ENCODE measurements around the gene NOPCHAP1. TPM values are rescaled to one million over a fixed set of nuclear protein-coding genes. Genes with fewer than 3 reads are reported as not detected.
"Not testable (repeated sequence)": the region's sequence is repeated elsewhere in the genome, so short reads cannot be mapped to it uniquely, and the experiment has no call there.

NOPCHAP1 gene
- total RNA-seq, 1 donor from 2014 or later, result 31.9 TPM

- no peak for DNase-seq (ENCODE audit: low spot score in 2 of 2)
- no peaks in the 10 kb centered on the region for H3K27me3 ChIP-seq
- H3K27ac ChIP-seq, result no peak overlapping the region
- H3K4me3 ChIP-seq, result no peak overlapping the region
- no peaks in the 10 kb centered on the region for H3K36me3 ChIP-seq
- peaks cover 0 to 1% of the 10 kb centered on the region in 2 donors for H3K4me1 ChIP-seq
- intact Hi-C loops (cut with DNase I), result no loop called here
- no peak for TF ChIP-seq CTCF (IDR thresholded peaks at IDR 0.05)
- no peaks in the 10 kb centered on the region for H3K9me3 ChIP-seq
Observed at GRCh38 chr12:104976703-104977102, 9.4 kb upstream of the NOPCHAP1 start.

GRCh38 chr12:104977688-104978087, 8.4 kb upstream of the NOPCHAP1 start:
- DNase-seq (ENCODE audit: low spot score in 2 of 2), result not testable (repeated sequence)

GRCh38 chr12:104985206-104985605, 910 bp upstream of the NOPCHAP1 start:
- intact Hi-C loops (cut with DNase I), result loop anchor here (5.0 kb wide), 1 partner anchor 67 kb away; no protein-coding TSS in a partner anchor
- TF ChIP-seq CTCF (IDR thresholded peaks at IDR 0.05), result no peak
- Histone ChIP-seq H3K4me1 (peaks cover 5 to 17% of the 10 kb centered on the region in 2 donors), H3K27ac (no peak overlapping the region), H3K9me3 (no peaks in the 10 kb centered on the region), H3K36me3 (peaks cover 0 to 14% of the 10 kb centered on the region in 2 donors), H3K27me3 (no peaks in the 10 kb centered on the region), H3K4me3 (peak overlapping the region; percentile 72 to 76)
- DNase-seq (ENCODE audit: low spot score in 2 of 2), result no peak

More at GRCh38 chr12:104977688-104978087, 8.4 kb upstream of the NOPCHAP1 start:
- H3K27me3 ChIP-seq; H3K36me3 ChIP-seq; H3K9me3 ChIP-seq; intact Hi-C loops (cut with DNase I); H3K4me1 ChIP-seq; H3K27ac ChIP-seq; H3K4me3 ChIP-seq: not testable (repeated sequence)

GRCh38 chr12:104990950-104991349, 4.8 kb downstream of the NOPCHAP1 start:
- no peak for DNase-seq (ENCODE audit: low spot score in 2 of 2)
- no peaks in the 10 kb centered on the region for H3K27me3 ChIP-seq
- no peak overlapping the region for H3K4me3 ChIP-seq
- peaks cover 23 to 50% of the 10 kb centered on the region in 2 donors for H3K36me3 ChIP-seq
- intact Hi-C loops (cut with DNase I), result no loop called here
- H3K27ac ChIP-seq, result no peak overlapping the region
- no peak for TF ChIP-seq CTCF (IDR thresholded peaks at IDR 0.05)
- peaks cover 5 to 13% of the 10 kb centered on the region in 2 donors for H3K4me1 ChIP-seq
- H3K9me3 ChIP-seq, result no peaks in the 10 kb centered on the region

GRCh38 chr12:104991565-104992128, 5.5 kb downstream of the NOPCHAP1 start:
- DNase-seq (ENCODE audit: low spot score in 2 of 2), result no peak
- Histone ChIP-seq H3K9me3 (no peaks in the 10 kb centered on the region), H3K4me3 (no peak overlapping the region), H3K27ac (no peak overlapping the region), H3K4me1 (peaks cover 5 to 13% of the 10 kb centered on the region in 2 donors), H3K27me3 (no peaks in the 10 kb centered on the region), H3K36me3 (peaks cover 23 to 51% of the 10 kb centered on the region in 2 donors)
- TF ChIP-seq CTCF (IDR thresholded peaks at IDR 0.05), result no peak
- intact Hi-C loops (cut with DNase I), result no loop called here

- Histone ChIP-seq H3K4me1 (no peaks in the 10 kb centered on the region), H3K36me3 (peaks cover 23 to 62% of the 10 kb centered on the region in 2 donors), H3K27ac (no peak overlapping the region), H3K9me3 (no peaks in the 10 kb centered on the region), H3K27me3 (no peaks in the 10 kb centered on the region), H3K4me3 (no peak overlapping the region)
- no peak for TF ChIP-seq CTCF (IDR thresholded peaks at IDR 0.05)
- intact Hi-C loops (cut with DNase I), result no loop called here
- no peak for DNase-seq (ENCODE audit: low spot score in 2 of 2)
Observed at GRCh38 chr12:104994336-104994735, 8.2 kb downstream of the NOPCHAP1 start.

All from ascending aorta (tissue), 2 donors.